OCI-LY3 (cell line): ENCODE measurements around the gene DACT1.

Source experiments
- H2AFZ ChIP-seq: fragments of 200-600, 300-600 bp; shearing (Covaris generic); 2 replicates; pipeline ENCODE4 v1.6.0; 2014; ENCODE audit warnings: antibody characterized with exemption, low read depth, low read length
- H3K27ac ChIP-seq: fragments of 200-600, 300-600 bp; sonication (generic); 2 replicates; pipeline ENCODE4 v1.5.1; 2014; ENCODE audit warnings: mild to moderate bottlenecking, low read length, moderate library complexity, mixed read lengths
- H3K27me3 ChIP-seq: fragments of 200-600, 300-600 bp; sonication (generic); 2 replicates; pipeline ENCODE4 v1.6.1; 2014; ENCODE audit warnings: low read depth, low read length, mixed read lengths
- H3K36me3 ChIP-seq: fragments of 200-600, 300-600 bp; sonication (generic); replicated peaks from 2 replicates; pipeline ENCODE3; 2014; ENCODE audit warnings: low read depth, low read length, mixed read lengths
- H3K4me1 ChIP-seq: fragments of 300-600, 200-600 bp; sonication (generic); 2 replicates; pipeline ENCODE4 v1.6.1; 2014; ENCODE audit warnings: low read length, mixed read lengths
- H3K4me2 ChIP-seq: fragments of 200-600, 300-600 bp; sonication (generic); 2 replicates; pipeline ENCODE4 v1.6.1; 2014; ENCODE audit warnings: low read length, mixed read lengths
- H3K4me3 ChIP-seq: fragments of 300-600, 200-600 bp; sonication (generic); 2 replicates; pipeline ENCODE4 v1.5.1; 2014; ENCODE audit warnings: antibody characterized with exemption, mild to moderate bottlenecking, low read length, moderate library complexity
- H3K79me2 ChIP-seq: fragments of 300-600, 200-600 bp; shearing (Covaris generic); 2 replicates; pipeline ENCODE4 v1.6.1; 2014; ENCODE audit warnings: mild to moderate bottlenecking, low read length, mixed read lengths
- H3K9ac ChIP-seq: fragments of 300-600, 200-600 bp; shearing (Covaris generic); 2 replicates; pipeline ENCODE4 v1.6.0; 2014; ENCODE audit warnings: mild to moderate bottlenecking, low read length, moderate library complexity
- H3K9me3 ChIP-seq: fragments of 200-600, 300-600 bp; shearing (Covaris generic); 2 replicates; pipeline ENCODE4 v1.6.1; 2014; ENCODE audit warnings: low read length, mixed read lengths; ENCODE audit not compliant: insufficient read depth
- H4K20me1 ChIP-seq: fragments of 200-600, 300-600 bp; sonication (generic); 2 replicates; pipeline ENCODE4 v1.6.1; 2016; ENCODE audit warnings: low read length, mixed read lengths; ENCODE audit not compliant: insufficient read depth
- CTCF ChIP-seq: fragments of 200-600, 300-600 bp; sonication (generic); IDR thresholded peaks from 2 replicates; pipeline ENCODE4 v1.5.1; 2014; ENCODE audit warnings: antibody characterized with exemption, low read length, low read depth
- EZH2phosphoT487 ChIP-seq: fragments of 200-600 bp; shearing (Covaris generic); IDR thresholded peaks from 2 replicates; pipeline ENCODE4 v1.6.1; 2018; ENCODE audit warnings: antibody characterized with exemption, mixed run types, low read depth

The DACT1 gene

GRCh38 chr14:58687232-58687795 is 49.6 kb downstream of the DACT1 start:
- H3K36me3 ChIP-seq: no peaks in the 10 kb centered on the region
- H3K9me3 ChIP-seq: peaks cover 2% of the 10 kb centered on the region; the same call in 1 of the 2 replicates
- H3K4me2 ChIP-seq: no peak overlapping the region
- peaks cover 3% of the 10 kb centered on the region; the same call in 1 of the 2 replicates for H3K4me1 ChIP-seq
- no peaks in the 10 kb centered on the region for H4K20me1 ChIP-seq
- H3K9ac ChIP-seq: no peak overlapping the region
- no peak overlapping the region for H3K4me3 ChIP-seq
- TF ChIP-seq CTCF (no peak), EZH2phosphoT487 (no peak)
- H3K79me2 ChIP-seq: no peaks in the 10 kb centered on the region
- H3K27me3 ChIP-seq: no peaks in the 10 kb centered on the region
- no peak overlapping the region for H3K27ac ChIP-seq
- no peak overlapping the region for H2AFZ ChIP-seq

- Histone ChIP-seq H3K9me3 (peaks cover 2% of the 10 kb centered on the region; the same call in 1 of the 2 replicates), H3K4me1 (no peaks in the 10 kb centered on the region), H3K9ac (no peak overlapping the region), H4K20me1 (no peaks in the 10 kb centered on the region), H3K4me3 (no peak overlapping the region), H2AFZ (no peak overlapping the region), H3K4me2 (no peak overlapping the region), H3K36me3 (no peaks in the 10 kb centered on the region), H3K27ac (no peak overlapping the region), H3K27me3 (no peaks in the 10 kb centered on the region), H3K79me2 (no peaks in the 10 kb centered on the region)
- TF ChIP-seq EZH2phosphoT487 (no peak), CTCF (no peak)
These were observed 53.2 kb downstream of the DACT1 start for GRCh38 chr14:58690801-58691516.

- no peak overlapping the region for H3K4me3 ChIP-seq
These were observed 55.3 kb downstream of the DACT1 start for GRCh38 chr14:58693048-58693447.

More at GRCh38 chr14:58693048-58693447, 55.3 kb downstream of the DACT1 start:
- no peaks in the 10 kb centered on the region for H3K79me2 ChIP-seq
- no peak overlapping the region for H3K27ac ChIP-seq
- H3K36me3 ChIP-seq: no peaks in the 10 kb centered on the region
- H3K9ac ChIP-seq: no peak overlapping the region
- no peak overlapping the region for H2AFZ ChIP-seq
- TF ChIP-seq CTCF: no peak
- TF ChIP-seq EZH2phosphoT487: no peak
- no peaks in the 10 kb centered on the region for H3K9me3 ChIP-seq
- H3K4me1 ChIP-seq: peaks cover 9% of the 10 kb centered on the region
- no peaks in the 10 kb centered on the region for H3K27me3 ChIP-seq
- H3K4me2 ChIP-seq: no peak overlapping the region
- no peaks in the 10 kb centered on the region for H4K20me1 ChIP-seq
